Measurements from ENCODE around the gene AHCYL1. TPM values are rescaled to one million over a fixed set of nuclear protein-coding genes. Genes with fewer than 3 reads are reported as not detected.

AHCYL1 gene
- total RNA-seq, 1 donor from 2014 or later = 90.1 TPM

GRCh38 chr1:110005971-110006370, 21.4 kb downstream of the AHCYL1 start:
- no peaks in the 10 kb centered on the region for H3K36me3 Mint-ChIP-seq (ENCODE audit: low read depth)
- TF ChIP-seq, protein P1, sequence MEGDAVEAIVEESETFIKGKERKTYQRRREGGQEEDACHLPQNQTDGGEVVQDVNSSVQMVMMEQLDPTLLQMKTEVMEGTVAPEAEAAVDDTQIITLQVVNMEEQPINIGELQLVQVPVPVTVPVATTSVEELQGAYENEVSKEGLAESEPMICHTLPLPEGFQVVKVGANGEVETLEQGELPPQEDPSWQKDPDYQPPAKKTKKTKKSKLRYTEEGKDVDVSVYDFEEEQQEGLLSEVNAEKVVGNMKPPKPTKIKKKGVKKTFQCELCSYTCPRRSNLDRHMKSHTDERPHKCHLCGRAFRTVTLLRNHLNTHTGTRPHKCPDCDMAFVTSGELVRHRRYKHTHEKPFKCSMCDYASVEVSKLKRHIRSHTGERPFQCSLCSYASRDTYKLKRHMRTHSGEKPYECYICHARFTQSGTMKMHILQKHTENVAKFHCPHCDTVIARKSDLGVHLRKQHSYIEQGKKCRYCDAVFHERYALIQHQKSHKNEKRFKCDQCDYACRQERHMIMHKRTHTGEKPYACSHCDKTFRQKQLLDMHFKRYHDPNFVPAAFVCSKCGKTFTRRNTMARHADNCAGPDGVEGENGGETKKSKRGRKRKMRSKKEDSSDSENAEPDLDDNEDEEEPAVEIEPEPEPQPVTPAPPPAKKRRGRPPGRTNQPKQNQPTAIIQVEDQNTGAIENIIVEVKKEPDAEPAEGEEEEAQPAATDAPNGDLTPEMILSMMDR (conservative IDR thresholded peaks at IDR 0.05) = no peak
- no peak overlapping the region for H3K27ac Mint-ChIP-seq (ENCODE audit: unreplicated experiment)
- peaks cover 41% of the 10 kb centered on the region for H3K4me1 Mint-ChIP-seq
- no peak overlapping the region for H3K4me3 Mint-ChIP-seq
- no peaks in the 10 kb centered on the region for H3K27me3 Mint-ChIP-seq (ENCODE audit: low read depth)
- DNase-seq (ENCODE audit: low read depth, low spot score) = no peak
- H3K9me3 Mint-ChIP-seq = no peaks in the 10 kb centered on the region

- H3K36me3 Mint-ChIP-seq (ENCODE audit: low read depth) = peaks cover 2% of the 10 kb centered on the region
- H3K9me3 Mint-ChIP-seq = no peaks in the 10 kb centered on the region
- H3K4me1 Mint-ChIP-seq = peaks cover 41% of the 10 kb centered on the region
- no peak overlapping the region for H3K27ac Mint-ChIP-seq (ENCODE audit: unreplicated experiment)
- no peak for DNase-seq (ENCODE audit: low read depth, low spot score)
- TF ChIP-seq, protein P1 (conservative IDR thresholded peaks at IDR 0.05) = no peak
- H3K4me3 Mint-ChIP-seq = no peak overlapping the region
- H3K27me3 Mint-ChIP-seq (ENCODE audit: low read depth) = no peaks in the 10 kb centered on the region
These were observed 22.0 kb downstream of the AHCYL1 start for GRCh38 chr1:110006516-110006915.

- TF ChIP-seq, protein P1 (conservative IDR thresholded peaks at IDR 0.05) = no peak
- Mint-ChIP-seq H3K27me3 (ENCODE audit: low read depth) (no peaks in the 10 kb centered on the region), H3K9me3 (no peaks in the 10 kb centered on the region), H3K27ac (ENCODE audit: unreplicated experiment) (no peak overlapping the region), H3K36me3 (ENCODE audit: low read depth) (peaks cover 8% of the 10 kb centered on the region), H3K4me3 (no peak overlapping the region), H3K4me1 (peaks cover 41% of the 10 kb centered on the region)
- DNase-seq (ENCODE audit: low read depth, low spot score) = no peak
These were observed 22.7 kb downstream of the AHCYL1 start for GRCh38 chr1:110007046-110007830.

DNA sequence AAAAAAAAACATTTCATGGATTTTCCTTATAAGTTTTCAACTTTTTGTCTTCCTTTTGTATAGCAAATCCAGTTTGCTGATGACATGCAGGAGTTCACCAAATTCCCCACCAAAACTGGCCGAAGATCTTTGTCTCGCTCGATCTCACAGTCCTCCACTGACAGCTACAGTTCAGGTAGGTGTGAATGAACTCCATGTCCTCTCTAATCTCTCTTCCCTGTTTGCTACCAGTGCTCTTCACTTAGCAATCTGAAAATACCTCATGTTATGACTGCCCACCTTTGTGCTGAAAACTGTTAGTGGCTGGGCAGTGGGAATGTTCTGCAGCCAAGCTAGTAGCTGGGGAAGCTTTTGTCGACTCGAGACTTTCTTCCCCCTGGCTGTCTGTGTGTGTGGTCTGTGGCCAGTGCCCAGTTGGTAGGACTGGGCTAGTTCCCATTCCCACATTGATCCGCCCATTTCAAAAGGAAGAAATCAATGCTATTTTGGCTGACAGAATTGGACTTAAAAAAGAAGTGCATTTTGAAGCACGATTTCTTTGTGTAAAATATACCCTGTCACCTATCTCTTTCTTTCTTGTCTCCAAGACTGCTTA, 24.5 kb downstream of the AHCYL1 start:
- TF ChIP-seq, protein P1 (conservative IDR thresholded peaks at IDR 0.05) = no peak
- no peaks in the 10 kb centered on the region for H3K9me3 Mint-ChIP-seq
- H3K4me3 Mint-ChIP-seq = no peak overlapping the region
- H3K27ac Mint-ChIP-seq (ENCODE audit: unreplicated experiment) = no peak overlapping the region
- peaks cover 25% of the 10 kb centered on the region for H3K4me1 Mint-ChIP-seq
- peaks cover 12% of the 10 kb centered on the region for H3K36me3 Mint-ChIP-seq (ENCODE audit: low read depth)
- H3K27me3 Mint-ChIP-seq (ENCODE audit: low read depth) = no peaks in the 10 kb centered on the region
- DNase-seq (ENCODE audit: low read depth, low spot score) = no peak

DNA sequence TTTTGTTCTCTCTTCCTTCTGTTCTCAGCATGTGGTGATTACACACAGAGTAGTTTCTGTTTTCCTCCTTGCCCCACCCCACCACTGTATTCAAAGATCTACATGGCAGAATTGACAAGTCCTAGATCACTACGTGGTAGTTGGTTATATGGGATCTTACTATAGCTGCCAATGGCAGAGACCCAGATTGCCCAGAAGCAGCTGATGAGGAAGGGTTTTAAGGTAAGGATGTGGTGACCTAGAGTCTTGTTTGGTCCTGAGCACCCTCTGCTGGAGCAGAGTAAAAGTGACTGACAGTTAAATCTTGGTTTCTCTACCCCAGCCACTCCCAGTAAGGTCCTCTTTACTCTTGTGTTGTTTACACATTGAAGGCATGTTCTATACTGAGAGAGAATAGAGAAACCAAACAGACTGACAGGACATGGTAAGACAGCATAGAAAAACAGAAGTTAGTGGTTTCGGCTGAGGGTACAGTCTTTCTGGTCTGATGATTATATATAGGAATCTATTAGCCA, 27.0 kb downstream of the AHCYL1 start:
- Mint-ChIP-seq H3K4me3 (no peak overlapping the region), H3K27ac (ENCODE audit: unreplicated experiment) (no peak overlapping the region), H3K36me3 (ENCODE audit: low read depth) (peaks cover 16% of the 10 kb centered on the region), H3K9me3 (no peaks in the 10 kb centered on the region), H3K27me3 (ENCODE audit: low read depth) (no peaks in the 10 kb centered on the region), H3K4me1 (peaks cover 2% of the 10 kb centered on the region)
- no peak for DNase-seq (ENCODE audit: low read depth, low spot score)
- TF ChIP-seq, protein P1 (conservative IDR thresholded peaks at IDR 0.05) = peak; percentile 65

All from neural crest cell (in vitro differentiated cells).